ENCODE data around the gene PRKCZ. TPM values are rescaled to one million over a fixed set of nuclear protein-coding genes. Genes with fewer than 3 reads are reported as not detected.
A peak's percentile ranks its signal among the peaks of the same experiment; 100 is the strongest.

PRKCZ gene
- total RNA-seq, 1 donor from 2014 or later, result 28.1 TPM

DNA sequence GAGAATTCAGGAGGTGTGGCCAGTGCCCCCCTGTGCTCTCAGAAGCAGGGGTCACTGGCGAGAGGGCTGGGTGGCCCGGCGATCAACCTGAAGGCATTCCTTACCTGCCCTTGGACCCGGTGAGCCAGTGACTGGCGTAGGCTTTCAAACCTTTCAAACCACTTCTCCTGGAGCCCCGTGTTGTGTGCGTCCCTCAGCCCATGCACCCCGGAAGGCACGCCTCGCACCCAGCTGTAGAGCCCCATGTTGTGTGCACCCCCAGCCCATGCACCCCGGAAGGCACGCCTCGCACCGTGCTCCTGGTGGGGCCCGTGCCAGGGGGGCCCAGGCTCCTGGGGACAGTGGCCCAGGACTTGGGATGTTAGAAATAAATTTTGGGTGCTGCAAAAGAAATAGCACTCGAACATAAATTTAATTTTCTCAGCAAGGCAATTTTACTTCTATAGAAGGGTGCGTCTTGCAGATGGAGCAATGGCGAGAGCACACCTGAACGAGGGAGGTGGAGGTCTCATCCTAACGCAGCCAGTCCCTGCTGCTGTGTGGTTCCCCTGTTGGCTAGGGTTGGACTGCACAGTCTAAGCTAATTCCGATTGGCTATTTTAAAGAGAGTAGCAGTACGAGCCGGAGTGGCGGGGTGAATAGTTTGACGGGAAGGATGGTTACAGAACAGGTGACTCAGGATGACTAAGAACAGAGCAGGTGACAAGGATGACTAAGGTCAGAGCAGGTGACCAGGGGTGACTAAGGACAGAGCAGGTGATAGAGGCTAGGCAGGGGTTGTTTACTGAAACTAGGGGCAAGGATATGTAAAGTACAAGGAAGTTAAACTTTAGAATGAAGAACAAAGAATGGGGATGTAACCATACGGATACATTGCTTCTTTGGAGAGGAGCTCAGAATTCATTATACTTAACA is 47.4 kb downstream of the PRKCZ start:
- DNase-seq (ENCODE audit: low read depth), result no peak
- TF ChIP-seq CTCF (conservative IDR thresholded peaks at IDR 0.05; ENCODE audit: low read depth, low read length), result no peak

DNA sequence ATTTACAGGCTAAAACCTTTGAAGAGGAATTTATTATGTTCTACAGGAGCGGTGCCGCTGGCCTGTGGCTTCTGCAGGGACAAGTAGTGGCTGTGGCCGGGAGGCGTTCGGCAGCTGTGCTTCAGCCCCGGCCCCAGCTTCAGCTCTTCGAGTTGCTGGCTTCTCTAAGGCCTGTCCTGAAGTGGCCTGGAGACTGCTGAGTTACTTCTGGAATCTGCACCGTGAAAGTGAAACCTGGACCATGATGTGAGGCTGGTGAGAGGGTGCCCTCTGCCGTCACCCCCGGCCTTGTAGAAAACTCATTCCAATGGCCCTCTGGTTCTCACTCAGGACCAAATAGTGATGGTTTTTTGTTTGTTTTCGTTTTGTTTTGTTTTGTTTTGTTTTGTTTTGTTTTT is 48.1 kb downstream of the PRKCZ start:
- DNase-seq (ENCODE audit: low read depth), result no peak
- TF ChIP-seq CTCF (conservative IDR thresholded peaks at IDR 0.05; ENCODE audit: low read depth, low read length), result peak; percentile 27
- no peak overlapping the region for H3K4me3 ChIP-seq (ENCODE audit: low read depth, low read length)

More for the DNA sequence above, 47.4 kb downstream of the PRKCZ start:
- H3K4me3 ChIP-seq (ENCODE audit: low read depth, low read length), result no peak overlapping the region

DNA sequence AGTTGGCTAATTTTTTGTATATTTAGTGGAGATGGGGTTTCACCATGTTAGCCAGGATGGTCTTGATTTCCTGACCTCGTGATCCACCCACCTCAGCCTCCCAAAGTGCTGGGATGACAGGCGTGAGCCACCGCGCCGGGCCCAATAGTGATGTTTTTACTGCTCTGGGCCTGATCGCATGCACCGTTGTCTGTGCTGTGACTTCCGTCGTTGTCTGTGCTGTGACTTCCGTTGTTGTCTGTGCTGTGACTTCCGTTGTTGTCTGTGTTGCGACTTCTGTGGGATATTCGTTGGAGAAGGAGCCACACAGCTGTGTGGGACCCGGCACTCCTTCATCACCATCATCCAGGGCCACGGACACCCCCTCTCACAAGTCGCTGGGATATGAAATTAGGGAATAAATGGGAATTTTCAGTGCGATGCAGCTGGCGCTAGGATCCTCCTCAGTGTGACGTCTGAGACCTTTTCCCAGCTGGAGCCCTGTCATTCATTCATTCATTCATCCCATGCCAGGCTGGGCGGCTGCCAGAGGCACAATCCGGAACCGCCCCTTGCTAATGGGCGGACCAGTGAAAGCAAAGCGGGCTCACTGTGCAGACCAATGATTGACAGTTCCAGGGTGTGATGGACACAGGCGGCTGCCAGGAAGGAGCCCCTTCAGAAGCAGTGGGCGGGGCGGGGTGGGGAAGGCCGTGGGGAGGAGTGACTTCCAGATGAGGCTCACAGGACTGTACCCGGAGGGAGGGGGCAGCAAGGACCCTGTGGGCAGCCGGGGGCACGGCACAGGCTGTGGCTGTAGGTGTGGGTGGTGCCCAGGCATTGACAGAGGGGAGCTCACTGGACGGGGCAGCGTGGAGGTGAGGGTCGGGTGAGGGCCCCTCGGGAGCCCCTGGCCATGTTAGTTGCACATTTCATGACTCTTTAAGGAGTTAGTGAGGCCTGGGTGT is 48.9 kb downstream of the PRKCZ start:
- no peak for TF ChIP-seq CTCF (conservative IDR thresholded peaks at IDR 0.05; ENCODE audit: low read depth, low read length)
- no peak overlapping the region for H3K4me3 ChIP-seq (ENCODE audit: low read depth, low read length)
- no peak for DNase-seq (ENCODE audit: low read depth)

DNA sequence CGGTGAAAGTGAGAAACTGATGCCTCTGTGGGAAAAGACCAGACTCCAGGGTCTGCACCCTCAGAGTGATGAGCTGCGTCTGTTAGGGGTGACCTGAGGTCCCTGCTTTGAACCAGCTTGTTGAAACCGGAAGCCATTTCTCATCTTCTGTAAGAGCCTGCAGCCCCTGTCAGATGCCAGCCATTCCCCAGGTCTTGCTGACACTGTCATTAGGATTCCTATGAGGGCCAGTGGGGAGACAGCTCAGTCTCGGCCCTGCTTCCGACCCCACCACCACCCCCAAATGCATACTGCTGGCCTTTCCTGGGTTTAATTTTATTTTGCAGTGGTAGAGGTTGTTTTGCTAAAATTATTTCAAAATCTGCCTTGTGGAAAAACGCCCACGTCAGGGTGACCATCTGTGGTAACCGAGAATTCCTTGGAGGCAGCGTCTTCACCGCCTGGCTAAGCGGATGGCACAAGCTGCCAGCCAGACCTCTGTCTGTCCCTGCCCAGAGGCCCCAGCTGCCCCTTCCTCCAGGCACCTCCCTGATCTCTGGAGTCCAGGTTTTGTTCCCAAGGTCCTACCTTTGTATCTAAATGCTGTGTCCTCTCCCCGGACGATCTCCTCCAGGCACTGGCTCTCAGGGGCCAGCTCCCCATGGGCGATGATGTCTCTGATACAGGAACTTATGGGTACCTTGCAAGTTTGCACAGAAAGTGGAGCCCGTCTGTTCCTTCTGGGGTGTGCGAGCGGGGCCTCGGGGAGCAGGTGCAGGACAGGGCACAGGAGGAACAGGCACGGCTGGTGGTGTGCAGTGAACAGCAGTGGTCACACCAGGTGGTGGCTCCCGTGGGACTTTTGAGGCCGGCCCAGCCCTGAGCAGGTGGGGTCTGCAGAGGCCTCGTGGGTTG is 49.9 kb downstream of the PRKCZ start:
- TF ChIP-seq CTCF (conservative IDR thresholded peaks at IDR 0.05; ENCODE audit: low read depth, low read length), result no peak
- no peak overlapping the region for H3K4me3 ChIP-seq (ENCODE audit: low read depth, low read length)
- DNase-seq (ENCODE audit: low read depth), result no peak

DNA sequence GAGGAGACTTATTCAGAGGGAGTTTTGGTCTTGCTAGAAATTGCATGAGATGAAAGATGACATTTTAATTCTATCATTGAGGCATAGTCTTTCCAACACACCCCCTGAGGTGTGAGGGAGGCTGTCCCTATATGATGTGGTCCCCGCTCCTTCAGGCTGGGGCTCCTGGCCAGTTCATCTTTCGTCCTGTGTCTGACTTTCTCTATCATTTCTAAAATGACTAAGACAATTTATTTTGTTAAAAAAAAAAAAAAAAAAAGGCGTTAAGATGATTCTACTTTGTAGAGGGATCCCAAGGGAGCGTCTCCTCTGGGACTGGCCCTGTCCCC is 50.5 kb downstream of the PRKCZ start:
- no peak overlapping the region for H3K4me3 ChIP-seq (ENCODE audit: low read depth, low read length)
- TF ChIP-seq CTCF (conservative IDR thresholded peaks at IDR 0.05; ENCODE audit: low read depth, low read length), result no peak
- no peak for DNase-seq (ENCODE audit: low read depth)

DNA sequence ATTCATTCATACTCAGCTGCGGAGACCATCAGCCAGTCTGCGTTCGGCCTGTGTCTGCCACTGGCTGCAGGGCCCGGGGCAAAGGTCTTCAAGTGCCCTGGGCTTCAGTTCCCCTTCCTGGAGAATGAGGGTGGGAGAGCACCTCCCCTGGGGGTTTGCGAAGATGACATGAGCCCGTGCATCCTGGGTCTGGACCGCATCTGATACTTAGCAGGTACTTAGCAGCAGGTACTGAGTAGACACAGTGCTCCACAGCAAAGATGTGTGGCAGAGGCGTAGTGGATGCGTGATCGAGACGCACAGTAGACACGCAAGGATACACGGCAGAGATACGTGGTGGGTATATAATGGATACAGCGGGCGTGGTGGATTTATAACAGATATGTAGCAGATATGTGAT is 51.3 kb downstream of the PRKCZ start:
- TF ChIP-seq CTCF (conservative IDR thresholded peaks at IDR 0.05; ENCODE audit: low read depth, low read length), result no peak
- no peak for DNase-seq (ENCODE audit: low read depth)

More for the DNA sequence above, 51.3 kb downstream of the PRKCZ start:
- no peak overlapping the region for H3K4me3 ChIP-seq (ENCODE audit: low read depth, low read length)

All from epithelial cell of proximal tubule (primary cell).